ENCODE data around the gene ZBTB22. TPM values are rescaled to one million over a fixed set of nuclear protein-coding genes. Genes with fewer than 3 reads are reported as not detected.

The ZBTB22 gene
- total and polyA plus RNA-seq, 12 donors: 13.0 to 40.3 (median 20.3) TPM

- Histone ChIP-seq H3K36me3 (replicated peaks in 1 of 2) (peaks cover 0 to 32% of the 10 kb centered on the region in 2 donors), H3K4me3 (peak overlapping the region in 3 of 4 donors; percentile 57 to 99 (median 97)), H3K27me3 (no peaks in the 10 kb centered on the region), H3K9me3 (replicated peaks in 1 of 3) (no peaks in the 10 kb centered on the region), H3K27ac (peak overlapping the region; percentile 80 to 99 (median 95)), H3K4me1 (replicated peaks in 1 of 2) (peaks cover 37 to 61% of the 10 kb centered on the region in 2 donors)
- DNase-seq: peak; percentile 77 to 91 (median 84)
- WGBS, 4 donors: 1 to 6% (median 2%) methylated on average over 10 of the region's 10 CpGs
- intact Hi-C loops (cut with DNase I): no loop called here
- TF ChIP-seq, protein P1, sequence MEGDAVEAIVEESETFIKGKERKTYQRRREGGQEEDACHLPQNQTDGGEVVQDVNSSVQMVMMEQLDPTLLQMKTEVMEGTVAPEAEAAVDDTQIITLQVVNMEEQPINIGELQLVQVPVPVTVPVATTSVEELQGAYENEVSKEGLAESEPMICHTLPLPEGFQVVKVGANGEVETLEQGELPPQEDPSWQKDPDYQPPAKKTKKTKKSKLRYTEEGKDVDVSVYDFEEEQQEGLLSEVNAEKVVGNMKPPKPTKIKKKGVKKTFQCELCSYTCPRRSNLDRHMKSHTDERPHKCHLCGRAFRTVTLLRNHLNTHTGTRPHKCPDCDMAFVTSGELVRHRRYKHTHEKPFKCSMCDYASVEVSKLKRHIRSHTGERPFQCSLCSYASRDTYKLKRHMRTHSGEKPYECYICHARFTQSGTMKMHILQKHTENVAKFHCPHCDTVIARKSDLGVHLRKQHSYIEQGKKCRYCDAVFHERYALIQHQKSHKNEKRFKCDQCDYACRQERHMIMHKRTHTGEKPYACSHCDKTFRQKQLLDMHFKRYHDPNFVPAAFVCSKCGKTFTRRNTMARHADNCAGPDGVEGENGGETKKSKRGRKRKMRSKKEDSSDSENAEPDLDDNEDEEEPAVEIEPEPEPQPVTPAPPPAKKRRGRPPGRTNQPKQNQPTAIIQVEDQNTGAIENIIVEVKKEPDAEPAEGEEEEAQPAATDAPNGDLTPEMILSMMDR (IDR thresholded peaks at IDR 0.05): no peak
- TF ChIP-seq POLR2A (IDR thresholded peaks at IDR 0.05): no peak
Observed at GRCh38 chr6:33314515-33314942, 3.0 kb downstream of the ZBTB22 start.

- WGBS, 4 donors: 0% methylated on average over 32 to 47 of the region's 47 CpGs
- Histone ChIP-seq H3K27ac (peak within 1 kb of the TSS; percentile 80 to 99 (median 95)), H3K9me3 (replicated peaks in 1 of 3) (no peaks in the 10 kb centered on the region), H3K4me3 (peak within 1 kb of the TSS; percentile 57 to 99 (median 96)), H3K36me3 (replicated peaks in 1 of 2) (peaks cover 0 to 26% of the 10 kb centered on the region in 2 donors), H3K27me3 (no peaks in the 10 kb centered on the region), H3K4me1 (replicated peaks in 1 of 2) (peaks cover 36 to 55% of the 10 kb centered on the region in 2 donors)
- intact Hi-C loops (cut with DNase I): no loop called here
- peak; percentile 61 to 80 (median 70) for DNase-seq
- TF ChIP-seq POLR2A (IDR thresholded peaks at IDR 0.05): peak; percentile 47 to 49
- TF ChIP-seq, protein P1 (IDR thresholded peaks at IDR 0.05): no peak
Observed at GRCh38 chr6:33313709-33314514, 3.6 kb downstream of the ZBTB22 start, which contains the start of gene TAPBP. Gene TAPBP (minus strand): TSS chr6:33314078. CDS start chr6:33314041, 37 bp downstream.

GRCh38 chr6:33313105-33313708 is 4.3 kb downstream of the ZBTB22 start:
- no peaks in the 10 kb centered on the region for H3K9me3 ChIP-seq (replicated peaks in 1 of 3)
- peak overlapping the region; percentile 57 to 99 (median 96) for H3K4me3 ChIP-seq
- peak; percentile 48 to 76 (median 57) for DNase-seq
- peaks cover 0 to 21% of the 10 kb centered on the region in 2 donors for H3K36me3 ChIP-seq (replicated peaks in 1 of 2)
- peaks cover 29 to 48% of the 10 kb centered on the region in 2 donors for H3K4me1 ChIP-seq (replicated peaks in 1 of 2)
- intact Hi-C loops (cut with DNase I): no loop called here
- peak overlapping the region; percentile 80 to 99 (median 95) for H3K27ac ChIP-seq
- TF ChIP-seq, protein P1 (IDR thresholded peaks at IDR 0.05): no peak
- no peak for TF ChIP-seq POLR2A (IDR thresholded peaks at IDR 0.05)
- 0 to 1% (median 1%) methylated on average over 17 to 33 of the region's 33 CpGs for WGBS, 4 donors
- no peaks in the 10 kb centered on the region for H3K27me3 ChIP-seq
